DOHH2 (cell line): Measurements from ENCODE around the gene SLC30A1.

Experiments used
- H3F3A ChIP-seq: fragments of 200-600 bp; sonication (generic), shearing (Covaris generic); 2 replicates; pipeline ENCODE4 v1.6.0; 2016; ENCODE audit warnings: antibody characterized with exemption, mild to moderate bottlenecking; ENCODE audit not compliant: control insufficient read depth, insufficient read depth
- H3K27ac ChIP-seq: fragments of 200-600 bp; sonication (generic); 2 replicates; pipeline ENCODE4 v1.5.1; 2014; ENCODE audit warnings: low read depth, mild to moderate bottlenecking, low read length, moderate library complexity
- H3K27me3 ChIP-seq: fragments of 200-600 bp; sonication (generic); 2 replicates; pipeline ENCODE4 v1.6.1; 2014; ENCODE audit warnings: mild to moderate bottlenecking, low read length, mixed read lengths; ENCODE audit not compliant: control insufficient read depth
- H3K36me3 ChIP-seq: fragments of 200-600 bp; sonication (generic); 2 replicates; pipeline ENCODE4 v1.6.1; 2014; ENCODE audit warnings: mild to moderate bottlenecking, low read length, moderate library complexity, mixed read lengths; ENCODE audit not compliant: control insufficient read depth
- H3K4me1 ChIP-seq: fragments of 200-600 bp; sonication (generic); 2 replicates; pipeline ENCODE4 v1.6.1; 2014; ENCODE audit warnings: mild to moderate bottlenecking, low read length, mixed read lengths; ENCODE audit not compliant: control insufficient read depth
- H3K4me2 ChIP-seq: fragments of 200-600 bp; sonication (generic); 2 replicates; pipeline ENCODE4 v1.6.0; 2014; ENCODE audit warnings: mild to moderate bottlenecking, low read length, moderate library complexity
- H3K4me3 ChIP-seq: fragments of 200-600 bp; sonication (generic); 2 replicates; pipeline ENCODE4 v1.5.1; 2014; ENCODE audit warnings: mild to moderate bottlenecking, low read length, mixed read lengths
- H3K79me2 ChIP-seq: fragments of 200-600 bp; sonication (generic); 2 replicates; pipeline ENCODE4 v1.6.1; 2014; ENCODE audit warnings: mild to moderate bottlenecking, low read length, mixed read lengths; ENCODE audit not compliant: control insufficient read depth
- H3K9me2 ChIP-seq: fragments of 200-600 bp; sonication (generic); replicated peaks from 2 replicates; pipeline ENCODE4 v1.6.1; 2014; ENCODE audit warnings: mild to moderate bottlenecking, low read length, mixed read lengths; ENCODE audit not compliant: control insufficient read depth
- H3K9me3 ChIP-seq: fragments of 200-600 bp; sonication (generic); 2 replicates; pipeline ENCODE4 v1.6.1; 2014; ENCODE audit warnings: antibody characterized with exemption, low read length, mixed read lengths; ENCODE audit not compliant: control insufficient read depth, insufficient read depth
- H4K20me1 ChIP-seq: fragments of 200-600 bp; sonication (generic); 2 replicates; pipeline ENCODE4 v1.6.0; 2014; ENCODE audit warnings: low read depth, mild to moderate bottlenecking, antibody characterized with exemption, low read length, moderate library complexity; ENCODE audit not compliant: control insufficient read depth, insufficient read depth
- EZH2phosphoT487 ChIP-seq: fragments of 200-600 bp; sonication (generic); IDR thresholded peaks from 2 replicates; pipeline ENCODE4 v1.6.1; 2017; ENCODE audit warnings: borderline replicate concordance, mild to moderate bottlenecking, antibody characterized with exemption, low read length, moderate library complexity, mixed read lengths
- TF ChIP-seq, protein P1 (sequence below): fragments of 200-600 bp; sonication (generic); IDR thresholded peaks from one replicate; pipeline ENCODE4 v1.5.1; 2014; ENCODE audit warnings: antibody characterized with exemption, mild to moderate bottlenecking, low read depth, low read length; ENCODE audit not compliant: poor library complexity, severe bottlenecking

The SLC30A1 gene

DNA sequence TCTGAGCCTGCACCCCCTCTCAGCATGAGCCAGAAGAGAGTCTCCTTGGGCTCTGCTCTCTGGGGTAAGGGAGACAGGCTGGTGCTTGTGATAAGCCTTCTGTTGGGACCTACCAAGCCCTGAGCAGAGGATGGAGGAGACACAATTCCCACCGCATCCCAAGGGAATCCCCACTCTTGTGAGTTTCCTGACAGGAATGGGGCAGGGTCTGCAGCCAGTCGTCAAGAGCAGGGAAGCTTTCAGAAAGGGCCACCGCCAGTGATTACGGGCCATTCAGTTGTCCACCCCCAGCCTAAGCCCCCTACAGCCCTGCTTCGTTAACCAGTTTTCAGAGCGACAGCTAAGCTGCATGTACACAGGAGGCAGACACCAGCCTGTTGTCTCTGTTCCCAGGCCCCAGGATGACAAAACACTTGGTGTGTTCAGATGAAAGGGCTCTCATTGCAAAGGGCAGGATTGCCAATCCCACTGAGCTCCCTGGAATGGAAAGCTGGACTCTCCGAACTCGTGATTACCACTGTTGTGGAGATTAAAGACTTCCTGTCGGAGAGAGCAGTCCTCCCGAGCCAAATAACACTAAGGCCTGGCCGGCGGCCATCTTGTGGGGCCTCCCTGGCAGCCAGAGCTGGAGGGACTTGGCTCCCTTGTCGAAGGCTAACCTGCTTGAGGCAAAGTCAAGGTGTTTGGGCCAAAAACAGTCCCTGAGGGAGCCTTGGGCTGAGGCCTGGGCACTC lies 37.4 kb upstream of the SLC30A1 start:
- Histone ChIP-seq H3K9me3 (no peaks in the 10 kb centered on the region), H4K20me1 (no peaks in the 10 kb centered on the region), H3K27ac (no peak overlapping the region), H3K4me2 (no peak overlapping the region), H3K9me2 (no peaks in the 10 kb centered on the region), H3K4me3 (no peak overlapping the region), H3K27me3 (no peaks in the 10 kb centered on the region), H3F3A (no peaks in the 10 kb centered on the region), H3K36me3 (no peaks in the 10 kb centered on the region), H3K79me2 (no peaks in the 10 kb centered on the region), H3K4me1 (no peaks in the 10 kb centered on the region)
- no peak for TF ChIP-seq EZH2phosphoT487
- TF ChIP-seq, protein P1, sequence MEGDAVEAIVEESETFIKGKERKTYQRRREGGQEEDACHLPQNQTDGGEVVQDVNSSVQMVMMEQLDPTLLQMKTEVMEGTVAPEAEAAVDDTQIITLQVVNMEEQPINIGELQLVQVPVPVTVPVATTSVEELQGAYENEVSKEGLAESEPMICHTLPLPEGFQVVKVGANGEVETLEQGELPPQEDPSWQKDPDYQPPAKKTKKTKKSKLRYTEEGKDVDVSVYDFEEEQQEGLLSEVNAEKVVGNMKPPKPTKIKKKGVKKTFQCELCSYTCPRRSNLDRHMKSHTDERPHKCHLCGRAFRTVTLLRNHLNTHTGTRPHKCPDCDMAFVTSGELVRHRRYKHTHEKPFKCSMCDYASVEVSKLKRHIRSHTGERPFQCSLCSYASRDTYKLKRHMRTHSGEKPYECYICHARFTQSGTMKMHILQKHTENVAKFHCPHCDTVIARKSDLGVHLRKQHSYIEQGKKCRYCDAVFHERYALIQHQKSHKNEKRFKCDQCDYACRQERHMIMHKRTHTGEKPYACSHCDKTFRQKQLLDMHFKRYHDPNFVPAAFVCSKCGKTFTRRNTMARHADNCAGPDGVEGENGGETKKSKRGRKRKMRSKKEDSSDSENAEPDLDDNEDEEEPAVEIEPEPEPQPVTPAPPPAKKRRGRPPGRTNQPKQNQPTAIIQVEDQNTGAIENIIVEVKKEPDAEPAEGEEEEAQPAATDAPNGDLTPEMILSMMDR = no peak

DNA sequence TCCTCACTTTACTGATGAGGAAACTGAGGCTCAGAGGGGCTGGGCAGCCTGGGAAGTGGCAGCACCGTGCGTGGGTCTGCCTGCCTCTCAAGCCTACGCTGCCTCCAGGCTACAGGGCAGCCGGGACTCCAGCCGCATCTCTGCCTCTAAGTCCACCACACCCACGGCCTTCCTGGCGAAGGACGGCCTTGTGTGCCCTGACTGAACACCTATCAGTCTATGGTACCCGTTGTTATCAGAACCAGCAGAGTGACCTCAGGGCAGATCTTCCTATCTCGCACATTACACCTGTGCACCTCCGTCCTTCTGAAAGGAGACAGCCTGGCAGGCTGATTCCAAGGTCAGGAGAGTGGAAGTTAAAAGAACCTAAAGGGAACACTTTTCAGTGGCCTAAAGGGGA lies 35.7 kb upstream of the SLC30A1 start:
- Histone ChIP-seq H3K36me3 (no peaks in the 10 kb centered on the region), H3K9me3 (no peaks in the 10 kb centered on the region), H3F3A (no peaks in the 10 kb centered on the region), H3K79me2 (no peaks in the 10 kb centered on the region), H3K4me1 (no peaks in the 10 kb centered on the region), H3K4me3 (no peak overlapping the region), H3K27ac (no peak overlapping the region), H3K4me2 (no peak overlapping the region), H3K9me2 (no peaks in the 10 kb centered on the region), H3K27me3 (no peaks in the 10 kb centered on the region), H4K20me1 (no peaks in the 10 kb centered on the region)
- TF ChIP-seq EZH2phosphoT487 = no peak
- TF ChIP-seq, protein P1 = no peak

DNA sequence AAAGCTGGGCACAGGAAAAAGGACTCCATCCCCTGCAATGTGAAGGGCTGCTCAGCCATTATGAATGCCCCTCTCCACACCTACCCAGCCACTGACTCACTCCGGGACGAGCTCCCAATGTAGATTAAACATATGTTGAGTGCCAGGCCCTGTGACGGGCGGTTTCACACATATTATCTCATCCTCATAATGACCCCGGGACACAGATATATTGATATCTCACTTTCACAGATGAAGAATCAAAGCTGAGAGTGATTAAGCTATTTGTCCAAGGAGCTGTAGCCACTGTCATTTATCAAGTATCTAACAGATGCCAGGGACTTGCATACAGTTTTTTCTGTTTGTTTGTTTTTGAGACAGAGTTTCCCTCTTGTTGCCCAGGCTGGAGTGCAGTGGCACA lies 35.0 kb upstream of the SLC30A1 start:
- H3K4me1 ChIP-seq = no peaks in the 10 kb centered on the region
- H3K4me3 ChIP-seq = no peak overlapping the region
- H3K4me2 ChIP-seq = no peak overlapping the region

More for the DNA sequence above, 35.0 kb upstream of the SLC30A1 start:
- Histone ChIP-seq H4K20me1 (no peaks in the 10 kb centered on the region), H3K9me2 (no peaks in the 10 kb centered on the region), H3K79me2 (no peaks in the 10 kb centered on the region), H3K9me3 (no peaks in the 10 kb centered on the region), H3K27ac (no peak overlapping the region), H3F3A (no peaks in the 10 kb centered on the region), H3K27me3 (no peaks in the 10 kb centered on the region), H3K36me3 (no peaks in the 10 kb centered on the region)
- no peak for TF ChIP-seq EZH2phosphoT487
- TF ChIP-seq, protein P1 = no peak
